ENCODE results near the gene ELK4.

- no peak for TF ChIP-seq POLR2A (IDR thresholded peaks at IDR 0.05)
- TF ChIP-seq, protein P1, sequence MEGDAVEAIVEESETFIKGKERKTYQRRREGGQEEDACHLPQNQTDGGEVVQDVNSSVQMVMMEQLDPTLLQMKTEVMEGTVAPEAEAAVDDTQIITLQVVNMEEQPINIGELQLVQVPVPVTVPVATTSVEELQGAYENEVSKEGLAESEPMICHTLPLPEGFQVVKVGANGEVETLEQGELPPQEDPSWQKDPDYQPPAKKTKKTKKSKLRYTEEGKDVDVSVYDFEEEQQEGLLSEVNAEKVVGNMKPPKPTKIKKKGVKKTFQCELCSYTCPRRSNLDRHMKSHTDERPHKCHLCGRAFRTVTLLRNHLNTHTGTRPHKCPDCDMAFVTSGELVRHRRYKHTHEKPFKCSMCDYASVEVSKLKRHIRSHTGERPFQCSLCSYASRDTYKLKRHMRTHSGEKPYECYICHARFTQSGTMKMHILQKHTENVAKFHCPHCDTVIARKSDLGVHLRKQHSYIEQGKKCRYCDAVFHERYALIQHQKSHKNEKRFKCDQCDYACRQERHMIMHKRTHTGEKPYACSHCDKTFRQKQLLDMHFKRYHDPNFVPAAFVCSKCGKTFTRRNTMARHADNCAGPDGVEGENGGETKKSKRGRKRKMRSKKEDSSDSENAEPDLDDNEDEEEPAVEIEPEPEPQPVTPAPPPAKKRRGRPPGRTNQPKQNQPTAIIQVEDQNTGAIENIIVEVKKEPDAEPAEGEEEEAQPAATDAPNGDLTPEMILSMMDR (IDR thresholded peaks at IDR 0.05), result no peak
These were observed 32.2 kb downstream of the ELK4 start for GRCh38 chr1:205599669-205600042.

Data from thyroid gland (tissue), 4 donors.